ENCODE data around the gene USO1. TPM values are rescaled to one million over a fixed set of nuclear protein-coding genes. Genes with fewer than 3 reads are reported as not detected.
A peak's percentile ranks its signal among the peaks of the same experiment; 100 is the strongest.

USO1 gene, protein sequence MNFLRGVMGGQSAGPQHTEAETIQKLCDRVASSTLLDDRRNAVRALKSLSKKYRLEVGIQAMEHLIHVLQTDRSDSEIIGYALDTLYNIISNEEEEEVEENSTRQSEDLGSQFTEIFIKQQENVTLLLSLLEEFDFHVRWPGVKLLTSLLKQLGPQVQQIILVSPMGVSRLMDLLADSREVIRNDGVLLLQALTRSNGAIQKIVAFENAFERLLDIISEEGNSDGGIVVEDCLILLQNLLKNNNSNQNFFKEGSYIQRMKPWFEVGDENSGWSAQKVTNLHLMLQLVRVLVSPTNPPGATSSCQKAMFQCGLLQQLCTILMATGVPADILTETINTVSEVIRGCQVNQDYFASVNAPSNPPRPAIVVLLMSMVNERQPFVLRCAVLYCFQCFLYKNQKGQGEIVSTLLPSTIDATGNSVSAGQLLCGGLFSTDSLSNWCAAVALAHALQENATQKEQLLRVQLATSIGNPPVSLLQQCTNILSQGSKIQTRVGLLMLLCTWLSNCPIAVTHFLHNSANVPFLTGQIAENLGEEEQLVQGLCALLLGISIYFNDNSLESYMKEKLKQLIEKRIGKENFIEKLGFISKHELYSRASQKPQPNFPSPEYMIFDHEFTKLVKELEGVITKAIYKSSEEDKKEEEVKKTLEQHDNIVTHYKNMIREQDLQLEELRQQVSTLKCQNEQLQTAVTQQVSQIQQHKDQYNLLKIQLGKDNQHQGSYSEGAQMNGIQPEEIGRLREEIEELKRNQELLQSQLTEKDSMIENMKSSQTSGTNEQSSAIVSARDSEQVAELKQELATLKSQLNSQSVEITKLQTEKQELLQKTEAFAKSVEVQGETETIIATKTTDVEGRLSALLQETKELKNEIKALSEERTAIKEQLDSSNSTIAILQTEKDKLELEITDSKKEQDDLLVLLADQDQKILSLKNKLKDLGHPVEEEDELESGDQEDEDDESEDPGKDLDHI
- polyA plus RNA-seq (2012; ENCODE audit: insufficient read length, low read depth) = 21.3 TPM

DNA sequence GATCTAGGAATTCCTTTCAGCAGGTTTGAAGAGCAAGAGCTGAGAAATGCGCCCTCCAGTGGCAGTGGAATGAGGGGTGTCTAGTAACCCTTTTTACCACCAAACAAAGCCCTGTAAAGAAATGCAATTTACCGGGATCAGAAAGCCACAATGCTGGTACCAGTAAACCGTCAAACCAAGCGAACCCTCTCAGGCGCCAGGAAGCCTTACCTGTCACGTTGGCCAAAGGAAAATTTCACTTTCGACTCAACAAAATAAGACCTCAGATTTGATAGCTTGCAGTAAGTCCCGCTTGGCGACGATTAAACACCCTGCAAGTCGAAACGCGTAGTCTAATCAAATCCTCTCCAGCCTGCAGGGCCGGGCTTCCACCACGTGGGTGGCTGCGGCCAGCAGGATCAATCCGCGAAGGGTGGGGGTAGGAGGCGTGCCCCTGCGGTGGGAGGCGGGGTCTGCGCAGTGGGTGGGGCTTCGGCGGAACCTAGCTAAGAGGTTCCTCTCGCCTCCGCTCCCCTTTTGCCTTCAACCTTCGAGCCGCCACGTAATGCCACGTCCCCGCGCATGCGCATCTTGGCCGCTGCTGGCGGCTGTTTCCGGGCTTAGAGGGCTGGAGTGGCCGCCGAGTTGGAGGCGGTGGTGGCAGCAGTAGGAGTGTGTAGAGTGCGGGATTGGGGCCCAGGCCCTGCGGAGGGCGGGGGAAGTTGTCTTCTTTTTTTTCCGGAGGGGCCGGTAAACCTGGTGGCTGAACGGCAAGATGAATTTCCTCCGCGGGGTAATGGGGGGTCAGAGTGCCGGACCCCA, at the start of gene USO1:
USO1 (plus strand) TSS at position 512 of the 801 bp plus-strand sequence; CDS start at position 755, 243 bp downstream.
- TF ChIP-seq TAF1 (IDR thresholded peaks at IDR 0.05; ENCODE audit: borderline replicate concordance, insufficient read depth, low read length) (peak; percentile 85), POLR2AphosphoS5 (IDR thresholded peaks at IDR 0.05; ENCODE audit: low read depth, low read length) (peak; percentile 96), SIN3A (IDR thresholded peaks at IDR 0.05; ENCODE audit: borderline replicate concordance, insufficient read depth, low read length) (peak; percentile 74; the same call in 1 of the 2 replicates), FOXP2 (optimal IDR thresholded peaks at IDR 0.05; ENCODE audit: borderline replicate concordance, extremely low read depth, extremely low read length, insufficient read depth) (peak; percentile 67), REST (IDR thresholded peaks at IDR 0.05; ENCODE audit: insufficient read depth in 1 of 2, low read depth in 2 of 2, low read length in 2 of 2) (0 out of 4 replicates have a peak, but pooled peaks of 1 of the 2 experiments have one; percentile 54)

- no peak for TF ChIP-seq TAF1 (IDR thresholded peaks at IDR 0.05; ENCODE audit: borderline replicate concordance, insufficient read depth, low read length)
- TF ChIP-seq FOXP2 (optimal IDR thresholded peaks at IDR 0.05; ENCODE audit: borderline replicate concordance, extremely low read depth, extremely low read length, insufficient read depth) = no peak
- TF ChIP-seq REST (IDR thresholded peaks at IDR 0.05; ENCODE audit: insufficient read depth in 1 of 2, low read depth in 2 of 2, low read length in 2 of 2) = no peak
These were observed 49.3 kb upstream of the USO1 start for GRCh38 chr4:75675004-75675531.

DNA sequence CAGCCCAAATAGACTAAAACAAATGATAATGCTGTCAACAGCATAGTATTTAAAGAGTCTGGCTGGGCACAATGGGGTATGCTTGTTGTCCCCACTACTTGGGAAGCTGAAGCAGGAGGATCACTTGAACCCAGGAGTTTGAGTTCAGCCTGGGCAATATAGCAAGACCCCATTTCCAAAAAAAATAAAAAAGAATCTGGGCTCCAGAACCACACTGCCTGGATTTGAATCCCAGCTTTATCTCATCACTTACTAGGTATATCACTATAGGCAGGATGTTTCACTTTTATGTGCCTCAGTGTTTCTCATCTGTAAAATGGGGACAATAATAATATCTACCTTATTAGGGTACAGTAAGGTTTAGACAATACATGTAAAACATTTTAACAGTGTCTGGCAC, 45.9 kb upstream of the USO1 start:
- no peak for TF ChIP-seq TAF1 (IDR thresholded peaks at IDR 0.05; ENCODE audit: borderline replicate concordance, insufficient read depth, low read length)
- no peak for TF ChIP-seq FOXP2 (optimal IDR thresholded peaks at IDR 0.05; ENCODE audit: borderline replicate concordance, extremely low read depth, extremely low read length, insufficient read depth)
- no peak for TF ChIP-seq POLR2AphosphoS5 (IDR thresholded peaks at IDR 0.05; ENCODE audit: low read depth, low read length)

GRCh38 chr4:75678965-75679364, 45.4 kb upstream of the USO1 start:
- TF ChIP-seq TAF1 (IDR thresholded peaks at IDR 0.05; ENCODE audit: borderline replicate concordance, insufficient read depth, low read length) (no peak), FOXP2 (optimal IDR thresholded peaks at IDR 0.05; ENCODE audit: borderline replicate concordance, extremely low read depth, extremely low read length, insufficient read depth) (no peak), SIN3A (IDR thresholded peaks at IDR 0.05; ENCODE audit: borderline replicate concordance, insufficient read depth, low read length) (no peak), POLR2AphosphoS5 (IDR thresholded peaks at IDR 0.05; ENCODE audit: low read depth, low read length) (no peak), REST (IDR thresholded peaks at IDR 0.05; ENCODE audit: insufficient read depth in 1 of 2, low read depth in 2 of 2, low read length in 2 of 2) (no peak)

All from PFSK-1 (cell line).